HG02798 (cell line): ENCODE measurements around the gene PHACTR3.

Source experiments
- ATAC-seq: cut with Tn5 transposase; IDR thresholded peaks from one replicate; pipeline ENCODE4 v1.9.1; 2021; ENCODE audit warnings: mild to moderate bottlenecking; ENCODE audit not compliant: unreplicated experiment, poor library complexity

The PHACTR3 gene

DNA sequence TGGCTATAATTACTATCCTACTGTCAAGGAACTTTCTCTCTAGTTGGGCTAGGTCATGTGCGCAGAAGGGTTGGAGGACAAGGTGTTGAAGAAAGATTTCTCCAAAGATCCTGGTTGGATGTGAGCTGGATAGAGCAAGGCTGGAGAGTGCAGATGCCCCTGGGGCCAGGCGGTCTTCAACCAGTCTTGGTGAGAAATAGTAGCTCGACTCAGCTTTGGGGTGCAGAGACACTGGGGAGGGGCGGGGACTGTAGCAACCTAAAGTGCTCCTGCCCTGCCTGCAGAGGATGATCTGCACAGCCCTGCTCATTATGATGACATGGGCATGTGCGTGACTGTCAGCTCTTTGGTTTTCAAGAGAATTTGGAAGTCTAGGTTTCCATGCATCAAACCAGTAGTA is 35.9 kb downstream of the PHACTR3 start:
- ATAC-seq, result no peak

DNA sequence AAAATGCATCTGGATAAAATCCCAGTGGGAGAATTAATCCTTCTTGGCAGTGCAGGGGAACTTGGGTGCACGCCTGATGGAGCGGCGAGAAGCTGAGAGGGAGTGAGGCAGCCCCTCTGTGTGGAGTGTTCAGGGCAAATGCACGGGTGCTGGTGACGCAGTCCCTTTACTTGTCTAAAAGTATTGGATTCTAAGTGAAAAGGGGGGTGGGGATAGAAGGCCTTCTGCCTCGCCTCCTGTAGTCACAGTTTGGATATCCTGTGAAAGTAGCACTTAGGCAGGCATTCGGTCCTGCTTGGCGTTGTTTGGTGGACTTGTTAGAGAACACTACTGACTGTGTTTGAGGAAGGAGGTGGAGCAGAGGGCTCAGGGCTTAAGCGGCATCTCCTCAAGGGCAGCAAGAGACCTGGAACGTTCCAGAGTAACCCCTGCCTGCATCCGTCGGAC is 39.3 kb downstream of the PHACTR3 start:
- ATAC-seq, result no peak

DNA sequence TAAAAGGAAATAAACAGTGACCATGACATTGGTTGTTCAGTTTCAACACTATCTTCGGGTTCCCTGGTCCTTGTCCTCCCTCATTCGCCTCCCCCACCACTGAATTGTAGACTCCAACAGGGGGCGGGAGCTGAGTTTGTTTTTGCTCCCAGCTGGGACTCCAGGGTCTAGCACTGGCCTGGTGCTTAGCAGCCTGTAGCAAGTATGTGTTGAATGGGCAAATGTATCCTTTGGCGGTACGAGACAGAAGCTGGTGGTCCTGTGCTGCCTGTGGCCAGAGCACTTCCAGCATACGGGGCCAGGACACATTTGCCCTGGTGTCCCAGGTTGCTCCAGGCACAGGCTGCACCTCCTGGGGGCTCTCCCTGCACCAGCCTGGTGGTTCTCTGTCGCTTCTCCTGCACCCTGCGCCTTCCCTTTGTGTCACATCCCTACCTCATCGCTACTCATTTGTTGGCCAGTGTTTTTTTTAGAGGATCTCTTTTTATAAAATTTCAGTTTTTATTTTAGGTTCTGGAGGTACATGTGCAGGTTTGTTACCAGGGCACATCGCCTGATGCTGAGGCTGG is 40.1 kb downstream of the PHACTR3 start:
- no peak for ATAC-seq

DNA sequence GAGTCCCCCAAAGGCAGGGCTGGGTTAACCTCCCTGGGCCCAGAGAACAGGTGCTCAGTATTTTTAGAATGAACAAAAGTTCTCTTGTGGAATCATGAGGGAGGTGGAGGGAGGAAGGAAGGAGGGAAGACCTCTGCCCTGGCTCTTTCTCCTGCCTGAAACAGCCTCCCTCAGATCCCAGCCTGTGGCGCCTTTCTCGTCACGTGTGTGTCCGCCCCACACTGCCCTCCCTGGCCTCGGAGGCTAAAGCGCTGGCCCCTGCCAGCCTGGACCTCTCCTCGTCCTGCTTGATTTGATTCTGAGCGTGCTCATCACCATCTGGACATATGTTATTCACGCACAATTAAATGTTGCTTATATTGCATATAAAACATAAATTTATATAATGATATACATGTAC is 40.9 kb downstream of the PHACTR3 start:
- no peak for ATAC-seq

DNA sequence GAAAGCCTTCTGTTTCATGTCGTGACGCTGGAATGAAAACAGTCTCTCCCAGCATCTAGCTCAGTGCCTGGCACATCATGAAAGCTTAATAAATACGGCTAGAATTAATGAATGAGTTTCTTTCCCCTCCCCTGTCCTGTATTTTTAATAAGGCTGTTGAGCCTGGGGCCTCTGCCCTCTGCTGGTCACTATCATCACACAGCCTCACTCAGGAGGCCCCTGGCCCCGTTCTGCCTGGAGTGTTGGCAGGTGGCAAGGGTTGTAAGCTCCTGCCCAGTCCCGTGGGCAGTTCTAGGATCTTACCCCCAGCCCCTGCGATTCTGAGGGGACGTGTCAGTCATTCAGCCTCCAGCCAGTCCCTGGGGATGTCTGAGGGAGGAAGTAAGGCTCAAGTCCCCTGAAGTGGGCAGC is 41.4 kb downstream of the PHACTR3 start:
- no peak for ATAC-seq

DNA sequence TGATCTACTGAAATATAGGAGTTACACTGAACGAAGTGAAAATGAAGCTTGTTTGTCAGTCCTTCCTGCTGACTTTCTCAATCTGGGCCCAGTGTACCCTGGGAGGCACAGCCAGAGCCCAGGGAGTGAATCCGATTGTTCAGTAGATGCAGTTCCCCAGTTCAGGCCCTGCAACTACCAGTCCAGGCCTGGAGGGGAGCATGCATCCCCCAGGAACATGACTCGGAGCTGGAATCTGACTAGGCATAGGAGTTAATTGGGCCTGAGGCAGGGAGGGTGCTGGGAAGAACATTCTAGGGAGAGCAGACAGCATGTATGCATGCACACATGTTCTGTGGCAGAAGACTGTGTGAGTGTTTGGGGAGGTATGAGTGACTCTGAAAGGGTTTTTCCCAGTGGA is 42.1 kb downstream of the PHACTR3 start:
- no peak for ATAC-seq

DNA sequence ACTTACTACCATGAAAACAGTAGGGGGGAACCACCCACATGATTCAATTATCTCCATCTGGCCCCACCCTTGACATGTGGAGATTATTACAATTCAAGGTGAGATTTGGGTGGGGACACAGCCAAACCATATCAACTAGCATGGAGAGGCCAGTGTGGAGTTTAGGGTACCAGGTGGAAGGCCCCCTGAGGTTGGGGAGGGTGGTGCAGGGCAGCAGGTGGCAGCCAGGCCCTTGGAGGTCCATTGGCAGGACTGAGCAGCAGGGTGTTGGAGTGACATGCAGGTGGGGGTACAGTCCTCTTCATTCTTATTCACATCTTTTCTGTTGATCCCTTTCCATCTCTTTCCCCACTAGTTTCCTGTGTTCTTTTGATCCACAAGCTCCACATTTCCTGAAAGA is 42.9 kb downstream of the PHACTR3 start:
- no peak for ATAC-seq

DNA sequence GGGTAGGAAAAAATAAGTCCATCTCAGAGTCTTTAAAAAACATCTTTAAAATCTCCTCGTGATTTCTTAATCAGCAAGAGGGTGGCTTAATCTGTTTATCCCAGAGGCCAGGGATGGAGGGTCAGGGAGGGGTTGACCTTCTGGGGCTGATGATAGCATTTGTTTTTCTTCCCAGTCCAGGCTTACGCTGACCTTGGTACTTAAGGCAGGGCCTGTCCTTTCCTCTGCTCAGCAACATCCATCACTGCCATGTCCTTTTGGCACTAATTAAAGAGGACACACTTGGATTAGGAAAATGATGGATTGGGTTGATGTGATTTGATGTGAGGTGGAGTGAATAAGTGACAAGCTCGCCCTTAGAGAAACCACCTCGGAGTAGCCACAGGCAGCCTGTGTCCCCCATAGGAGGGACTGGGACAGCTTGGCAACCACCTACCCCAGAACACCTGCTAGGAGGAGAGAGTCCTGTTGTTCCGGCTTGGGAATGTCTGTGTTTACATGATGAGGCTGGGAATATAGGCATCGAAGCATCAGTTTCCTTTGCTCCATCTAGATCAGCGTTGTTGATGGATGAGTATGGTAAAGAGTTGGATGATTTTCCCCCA is 44.2 kb downstream of the PHACTR3 start:
- ATAC-seq, result no peak

DNA sequence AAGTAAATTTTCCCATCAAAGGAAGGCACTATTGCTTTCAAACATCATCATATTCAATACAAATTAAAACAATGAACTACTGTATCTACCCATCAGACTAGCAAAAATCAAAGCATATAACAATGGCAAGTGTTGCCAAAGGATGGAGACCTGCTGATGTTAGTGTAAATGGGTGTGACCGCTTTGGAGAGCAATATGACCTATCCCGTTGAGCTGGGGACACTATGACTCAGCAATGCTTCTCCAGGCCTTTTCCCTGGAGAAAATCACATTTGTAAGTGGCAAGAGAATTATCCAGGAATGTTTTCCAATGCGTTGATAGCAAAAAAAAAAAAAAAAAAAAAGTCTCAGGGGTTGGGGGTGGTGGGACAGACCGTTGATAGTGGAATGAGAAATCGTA is 46.1 kb downstream of the PHACTR3 start:
- ATAC-seq, result no peak

DNA sequence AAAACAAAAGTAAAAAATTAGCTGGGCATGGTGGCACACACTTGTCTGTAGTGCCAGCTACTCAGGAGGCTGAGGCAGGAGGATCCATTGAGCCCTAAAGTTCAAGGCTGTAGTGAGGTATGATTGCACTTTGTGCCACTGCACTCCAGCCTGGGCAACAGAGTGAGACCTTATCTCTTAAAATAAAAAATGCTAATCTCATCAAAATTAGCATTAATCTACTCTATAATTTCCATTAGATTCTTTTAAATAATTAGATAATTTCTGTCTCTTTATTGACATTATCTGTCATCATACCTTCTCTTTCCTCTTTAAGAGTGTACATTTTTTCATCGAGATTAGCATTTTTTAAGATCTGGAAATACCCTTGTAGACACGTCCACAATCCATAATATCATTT is 48.0 kb downstream of the PHACTR3 start:
- no peak for ATAC-seq

DNA sequence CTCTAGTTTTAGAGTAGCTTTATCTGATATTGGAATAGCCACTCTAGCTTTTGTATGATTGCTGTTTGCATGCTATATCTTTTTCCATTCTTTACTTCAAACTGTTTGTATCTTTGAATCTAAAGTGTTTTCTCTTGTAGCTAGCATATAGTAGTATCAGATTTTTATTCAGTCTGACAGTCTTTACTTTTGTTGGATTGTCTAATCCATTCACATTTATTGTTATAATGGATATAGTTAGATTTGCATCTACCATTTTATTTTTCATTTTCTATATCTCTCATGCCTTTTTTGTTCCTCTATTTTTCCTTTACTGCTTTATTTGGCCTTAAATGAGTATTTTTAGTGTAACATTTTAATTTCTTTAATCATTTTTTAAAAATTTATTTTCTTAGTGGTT is 52.1 kb downstream of the PHACTR3 start:
- ATAC-seq, result no peak

DNA sequence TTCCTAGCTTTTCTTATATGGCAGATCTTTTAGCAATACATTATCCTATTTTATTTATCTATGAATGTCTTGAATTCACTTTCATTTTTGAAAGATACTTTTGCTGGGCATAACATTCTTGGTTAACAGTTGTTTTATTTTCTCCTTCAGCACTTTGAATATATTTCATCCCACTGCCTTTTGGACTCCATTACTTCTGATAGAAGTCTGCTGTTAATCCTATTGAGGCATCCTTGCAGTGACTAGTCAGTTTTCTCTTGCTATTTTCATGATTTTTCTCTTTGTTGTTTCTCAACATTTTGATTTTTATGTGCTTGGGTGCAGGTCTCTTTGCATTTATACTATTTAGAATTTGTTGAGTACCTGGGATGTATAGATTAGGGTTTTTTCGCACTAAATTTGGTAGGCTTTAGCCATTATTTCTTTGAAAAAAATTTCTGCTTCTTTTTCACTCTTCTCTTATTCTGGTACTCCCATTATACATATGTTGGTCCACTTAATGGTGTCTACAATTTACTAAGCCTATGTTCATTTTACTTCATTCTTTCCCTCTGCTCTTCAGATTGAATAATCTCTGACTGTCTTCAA is 53.2 kb downstream of the PHACTR3 start:
- no peak for ATAC-seq

DNA sequence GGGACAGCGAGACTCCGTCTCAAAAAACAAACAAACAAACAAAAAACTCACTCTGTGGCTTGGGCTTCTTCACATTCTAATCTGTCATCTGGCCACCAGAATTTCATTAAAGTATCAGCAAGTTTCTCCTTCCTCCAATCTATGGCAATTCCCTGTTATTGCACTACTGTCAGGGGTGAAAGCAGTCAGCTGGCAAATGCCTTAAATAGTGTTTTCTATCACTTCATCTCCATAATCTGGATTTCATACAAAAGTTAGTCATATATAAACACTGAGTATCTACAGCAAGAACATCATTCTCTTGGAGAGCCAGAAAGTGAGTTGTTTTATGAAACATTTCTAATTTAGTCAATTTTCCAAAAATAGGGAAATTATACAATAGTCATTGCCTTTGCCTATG is 56.1 kb downstream of the PHACTR3 start:
- ATAC-seq, result no peak

DNA sequence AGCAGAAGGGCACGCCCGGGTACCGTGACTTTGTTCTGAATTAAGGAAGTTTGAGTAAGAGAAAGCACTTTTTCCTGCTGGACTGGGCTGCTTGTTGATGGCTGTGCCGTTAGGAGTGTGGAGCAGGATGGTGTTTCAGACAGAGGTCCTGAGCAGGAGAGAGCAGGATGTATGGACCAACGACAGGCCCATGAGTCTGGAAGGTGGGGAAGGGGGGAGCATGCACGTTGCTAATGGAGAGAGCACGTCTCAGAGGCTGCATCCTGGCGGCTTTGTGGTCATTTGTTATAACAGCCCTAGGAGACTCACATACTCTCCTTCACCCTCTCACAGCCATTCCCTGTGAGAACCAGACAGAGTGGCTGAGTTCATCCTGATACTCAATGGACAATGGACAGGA is 56.8 kb downstream of the PHACTR3 start:
- no peak for ATAC-seq

DNA sequence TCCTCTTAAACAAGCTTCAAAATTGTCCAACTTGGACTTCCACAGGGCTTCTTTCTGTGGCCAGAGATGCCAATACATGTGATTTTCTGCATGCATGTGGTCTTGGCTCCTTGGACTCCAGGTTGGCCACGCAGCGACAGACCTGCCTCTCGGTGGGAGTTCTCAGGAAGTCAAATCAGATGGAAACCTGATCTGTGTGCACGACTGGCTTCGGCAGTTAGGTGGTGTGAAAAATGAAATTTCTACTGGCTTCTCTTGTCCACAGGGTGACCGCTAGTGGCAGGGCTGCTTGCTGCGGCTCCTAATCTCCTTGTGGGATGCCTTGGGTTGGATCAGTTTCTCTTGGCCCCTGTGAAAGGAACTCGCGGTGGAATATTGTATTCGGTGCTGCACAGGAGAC is 57.3 kb downstream of the PHACTR3 start:
- no peak for ATAC-seq

DNA sequence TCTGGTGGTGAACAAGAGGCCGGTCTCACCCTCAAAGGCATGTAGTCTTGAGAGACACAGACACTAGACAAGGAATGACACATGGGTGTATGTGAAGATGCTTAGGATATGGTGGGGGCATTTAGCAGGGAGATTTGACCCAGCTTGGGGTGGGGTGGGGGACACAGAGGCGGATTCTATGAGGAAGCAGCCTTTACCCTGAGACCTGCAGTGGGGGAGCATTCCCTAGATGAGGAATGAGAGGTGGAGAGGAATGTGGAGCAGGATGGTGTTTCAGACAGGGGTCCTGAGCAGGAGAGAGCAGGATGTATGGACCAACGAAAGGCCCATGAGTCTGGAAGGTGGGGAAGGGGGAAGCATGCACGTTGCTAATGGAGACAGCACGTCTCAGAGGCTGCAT is 57.8 kb downstream of the PHACTR3 start:
- ATAC-seq, result no peak

DNA sequence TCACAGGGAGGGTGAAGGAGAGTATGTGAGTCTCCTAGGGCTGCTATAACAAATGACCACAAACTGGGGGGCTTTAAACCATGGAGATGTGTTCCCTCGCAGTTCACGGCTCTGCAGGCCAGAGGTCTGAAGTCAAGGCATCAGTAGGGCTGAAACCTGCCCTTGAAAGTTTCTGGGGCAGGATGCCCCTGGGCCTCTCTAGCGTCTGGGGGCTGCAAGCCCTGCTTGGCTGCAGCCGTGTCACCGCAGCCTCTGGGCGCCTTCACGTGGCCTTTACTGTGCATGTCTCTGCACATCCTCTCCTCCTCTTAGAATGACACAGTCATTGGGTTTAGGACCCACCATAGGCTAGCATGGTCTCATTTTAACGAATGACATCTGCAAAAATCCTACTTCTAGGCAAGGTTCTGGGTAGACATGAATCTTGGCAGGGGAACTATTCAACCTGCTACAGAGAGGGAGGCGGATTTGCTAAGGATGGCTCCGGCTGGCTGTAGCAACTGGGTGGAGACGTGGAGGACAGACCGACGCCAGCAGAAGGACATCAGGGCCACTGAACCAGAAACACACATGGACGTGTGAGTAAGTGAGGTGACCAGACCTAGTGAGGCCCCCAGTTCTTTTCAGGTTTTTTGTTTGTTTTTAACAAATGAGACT is 58.6 kb downstream of the PHACTR3 start:
- no peak for ATAC-seq

DNA sequence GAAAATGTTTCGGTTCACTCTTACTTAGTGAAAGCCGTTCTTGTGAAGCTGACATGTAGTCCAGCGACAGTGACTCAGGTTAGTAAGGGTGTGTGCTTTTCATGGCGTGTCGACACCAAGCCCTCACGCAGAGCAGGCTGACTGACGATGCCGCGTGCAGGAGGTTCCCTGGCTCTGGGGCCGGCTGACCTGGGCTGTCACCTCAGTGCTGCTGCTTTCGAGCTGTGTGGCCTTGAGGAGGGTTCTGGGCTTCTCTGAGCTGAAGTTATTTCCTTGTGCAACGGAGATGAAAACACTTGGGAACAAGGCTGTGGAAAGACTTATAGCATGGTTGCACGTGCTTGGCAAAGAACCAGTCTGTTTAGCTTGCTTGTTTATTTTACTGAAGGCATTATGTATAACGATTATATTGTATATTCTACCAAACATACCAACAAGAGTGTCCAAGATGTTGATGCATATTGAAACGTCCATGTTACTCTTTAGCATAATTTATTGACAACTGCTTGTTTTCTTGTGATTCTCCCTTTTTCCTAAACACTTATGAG is 59.2 kb downstream of the PHACTR3 start:
- ATAC-seq, result no peak

DNA sequence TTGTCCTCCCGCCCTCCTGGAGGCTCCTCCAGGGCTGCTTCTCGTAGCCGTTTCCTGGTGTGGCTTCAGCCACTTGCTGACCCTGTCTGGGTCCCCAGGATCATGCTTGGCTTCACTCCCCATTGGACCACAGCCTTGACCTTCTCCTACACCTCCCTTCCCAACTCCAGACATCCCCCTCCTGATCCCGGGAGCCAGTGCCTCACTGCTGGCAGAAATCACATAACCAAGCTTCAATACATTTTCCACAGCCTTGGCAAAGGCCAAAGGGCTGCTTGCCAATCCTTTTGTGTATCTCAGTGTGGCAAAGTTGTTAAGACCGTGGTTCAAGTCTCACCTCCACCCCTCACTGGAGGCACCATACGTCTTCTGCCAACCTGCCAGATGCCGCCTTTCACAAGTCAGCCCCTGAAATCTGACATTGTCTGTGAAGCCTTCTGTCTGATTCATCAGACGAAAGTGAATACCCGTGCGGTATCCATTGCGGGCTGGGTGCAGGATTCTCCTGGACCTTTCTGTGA is 60.1 kb downstream of the PHACTR3 start:
- ATAC-seq, result no peak

DNA sequence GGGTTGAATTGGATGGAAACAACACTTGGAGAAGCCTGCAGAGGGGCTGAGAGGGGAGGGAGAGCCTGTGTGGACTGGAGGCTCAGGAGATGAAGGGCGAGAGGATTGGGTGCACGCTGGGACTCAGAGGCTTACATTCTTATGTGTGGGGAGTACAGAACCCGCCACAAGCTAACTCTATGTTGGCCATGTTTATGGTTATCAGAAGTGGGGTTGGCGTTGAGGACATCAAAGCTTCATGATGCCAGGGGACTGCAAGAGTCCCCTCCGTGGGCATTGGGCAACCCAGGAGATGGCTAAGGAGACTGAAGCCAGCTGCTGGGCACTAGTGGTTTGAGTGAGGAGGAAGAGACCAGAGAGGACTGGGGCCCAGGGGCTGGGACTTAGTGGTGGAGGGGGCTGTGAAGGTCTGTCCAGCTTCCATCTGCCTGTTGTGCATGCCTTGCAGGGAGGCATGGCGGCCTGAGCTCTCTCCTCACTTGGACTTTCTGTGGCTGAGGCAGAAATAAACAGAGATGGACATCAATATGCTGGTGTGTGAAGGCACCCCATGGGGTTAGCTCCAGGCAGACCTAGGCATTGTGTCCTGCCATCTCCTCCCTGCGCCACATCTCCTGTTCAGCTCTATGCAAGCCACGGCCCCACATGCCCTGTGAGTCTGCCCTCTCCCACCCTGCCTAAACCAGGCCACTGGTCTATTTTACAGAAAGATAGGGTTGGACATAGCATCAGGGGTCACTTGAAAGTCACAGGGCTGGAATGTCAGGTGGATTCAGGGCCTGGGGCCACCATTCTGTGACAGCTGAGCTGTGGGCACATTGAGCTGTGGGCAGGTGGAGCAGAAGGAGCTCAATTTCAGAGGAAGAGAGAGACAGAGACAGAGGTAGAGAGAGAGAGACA is 61.6 kb downstream of the PHACTR3 start:
- ATAC-seq, result no peak
